Stimulated activated CD4-positive, alpha-beta T cell treated with anti-CD3 and anti-CD28 coated beads, Interleukin-4, amount 100 ng/mL, for 1 hour (primary cell): Measurements from ENCODE around the gene FKBP1B.
"Not testable (repeated sequence)": the region's sequence is repeated elsewhere in the genome, so short reads cannot be mapped to it uniquely, and the experiment has no call there.

ENCODE experiments used
- DNase-seq: peaks from one replicate; pipeline ENCODE4 v3.0.0-alpha.2; 2020

Gene FKBP1B

DNA sequence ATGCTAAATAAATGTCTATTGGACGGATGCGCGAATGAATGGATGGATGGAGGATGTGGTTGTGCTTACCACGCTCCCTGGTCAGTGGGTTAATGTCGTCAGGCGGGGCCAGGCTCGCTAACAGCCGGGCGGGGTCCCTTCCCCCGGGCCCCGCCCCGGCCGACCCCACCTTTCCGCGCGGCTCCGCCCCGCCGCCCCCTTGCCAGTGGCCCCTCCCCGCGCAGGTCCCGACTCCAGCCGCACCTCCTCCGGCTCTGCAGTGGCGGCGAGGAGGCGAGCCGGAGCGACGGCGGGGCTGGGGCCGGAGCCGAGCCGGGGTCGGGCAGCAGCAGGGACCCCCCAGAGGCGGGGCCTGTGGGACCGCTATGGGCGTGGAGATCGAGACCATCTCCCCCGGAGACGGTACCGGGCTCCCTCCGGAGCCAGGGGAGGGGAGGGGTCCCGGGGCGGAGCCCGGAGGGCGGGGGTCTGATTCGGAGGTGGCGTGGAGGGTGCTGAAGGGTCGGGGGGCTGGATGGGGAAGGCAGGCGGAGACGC is at the start of gene FKBP1B:
TSS of gene FKBP1B (plus strand) at position 257 of the 537 bp plus-strand sequence. CDS start at position 366, 109 bp downstream.
- peak; percentile 52 for DNase-seq

DNA sequence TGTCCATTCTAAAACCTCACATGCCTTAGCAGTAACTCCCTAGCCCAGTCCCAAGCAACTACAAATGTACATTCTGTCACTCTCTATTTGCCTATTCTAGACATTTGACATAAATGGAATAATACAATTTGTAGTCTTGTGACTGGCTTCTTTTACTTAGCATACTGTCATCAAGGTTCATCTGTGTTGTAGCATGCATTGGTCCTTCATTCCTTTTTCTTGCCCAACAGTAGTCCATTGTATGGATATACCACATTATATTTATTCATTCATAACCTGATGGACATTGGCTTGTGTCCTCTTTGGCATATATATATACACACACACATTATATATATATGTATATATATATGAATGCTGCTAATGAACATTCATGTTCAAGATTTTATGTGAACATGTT is 41.8 kb upstream of the FKBP1B start:
- DNase-seq, result no peak

DNA sequence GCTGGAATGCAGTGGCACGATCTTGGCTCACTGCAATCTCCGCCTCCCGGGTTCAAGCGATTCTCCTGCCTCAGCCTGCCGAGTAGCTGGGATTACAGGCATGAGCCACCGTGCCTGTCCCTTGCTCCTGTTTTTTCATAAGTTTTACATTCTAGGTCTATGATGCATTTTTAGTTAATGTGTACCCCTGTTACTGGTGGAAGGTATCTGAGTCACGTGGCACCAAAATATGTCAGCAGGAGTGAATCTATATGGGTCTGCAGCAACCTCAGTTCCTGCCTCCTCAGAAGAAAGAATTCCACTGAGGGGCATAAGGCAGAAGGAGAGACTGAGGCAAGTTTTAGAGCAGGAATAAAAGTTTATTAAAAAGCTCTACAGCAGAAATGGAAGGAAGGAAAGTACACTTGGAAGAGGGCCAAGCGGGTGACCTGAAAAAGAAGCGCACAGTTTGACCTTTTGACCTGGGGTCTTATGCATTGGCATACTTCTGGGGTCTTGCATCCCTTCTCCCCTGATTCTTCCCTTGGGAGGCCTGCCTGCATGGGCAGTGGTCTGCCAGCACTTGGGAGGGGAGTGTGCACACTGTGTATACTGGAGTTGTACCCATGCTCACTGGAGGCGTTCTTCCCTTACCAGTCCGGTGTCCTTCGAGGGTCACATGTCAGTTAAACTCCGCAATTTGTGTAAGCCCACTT is 40.7 kb upstream of the FKBP1B start:
- DNase-seq, result no peak

DNA sequence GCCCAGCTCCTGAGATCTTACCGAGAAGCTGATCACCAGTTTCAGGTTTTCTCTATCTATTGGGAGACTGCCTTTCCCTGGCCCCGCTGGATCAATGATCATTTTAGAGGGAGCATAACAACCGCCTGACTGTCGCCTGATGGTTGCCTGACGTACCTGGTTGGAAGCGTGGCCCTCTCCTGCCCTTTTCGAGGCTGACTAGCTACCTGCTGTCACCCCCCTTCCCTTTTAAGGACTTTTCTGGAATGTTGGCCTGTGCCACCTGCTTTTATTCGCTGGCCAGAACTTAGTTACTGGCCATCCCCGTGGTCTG is 40.2 kb upstream of the FKBP1B start:
- no peak for DNase-seq

DNA sequence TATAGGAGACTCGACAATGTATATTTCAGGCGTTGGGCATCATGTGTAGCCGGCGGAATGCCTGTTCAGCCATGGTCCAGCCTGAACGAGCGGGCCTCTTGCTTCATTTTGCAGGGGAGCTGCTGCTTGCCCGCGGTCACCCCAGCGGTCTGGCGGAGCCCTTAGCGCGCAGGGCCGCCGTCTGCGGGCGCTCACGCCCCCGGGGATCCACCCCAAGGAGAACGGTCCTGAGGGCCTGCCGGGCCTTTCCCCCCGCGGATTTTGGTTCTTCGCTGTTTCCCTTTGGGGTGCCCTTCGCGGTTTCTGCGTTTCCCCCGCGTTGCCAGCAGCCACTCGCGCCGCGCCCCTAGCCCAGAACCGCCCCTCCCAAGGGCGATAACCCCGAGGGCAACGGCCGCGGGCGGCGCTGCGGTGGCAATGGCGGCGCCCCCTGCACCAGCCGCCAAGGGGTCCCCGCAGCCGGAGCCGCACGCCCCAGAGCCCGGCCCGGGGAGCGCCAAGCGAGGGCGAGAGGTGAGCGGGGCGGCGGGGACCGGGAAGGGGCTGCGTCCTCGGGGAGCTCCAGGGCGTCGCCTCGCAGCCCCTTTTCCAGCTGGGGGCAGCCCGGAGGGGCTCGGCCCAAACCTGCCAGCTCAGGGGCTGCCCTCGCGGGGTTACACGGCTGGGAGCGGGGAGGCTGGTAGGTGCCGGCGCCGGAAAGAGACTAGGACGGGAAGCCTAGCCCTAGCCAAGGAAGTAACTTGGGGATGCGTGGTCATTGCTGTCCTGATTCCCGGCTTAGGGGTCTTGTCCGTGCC is 39.7 kb upstream of the FKBP1B start, which contains the start of gene MFSD2B:
TSS of gene MFSD2B (plus strand) at position 406 of the 797 bp plus-strand sequence. CDS start at position 418, 12 bp downstream.
- no peak for DNase-seq

DNA sequence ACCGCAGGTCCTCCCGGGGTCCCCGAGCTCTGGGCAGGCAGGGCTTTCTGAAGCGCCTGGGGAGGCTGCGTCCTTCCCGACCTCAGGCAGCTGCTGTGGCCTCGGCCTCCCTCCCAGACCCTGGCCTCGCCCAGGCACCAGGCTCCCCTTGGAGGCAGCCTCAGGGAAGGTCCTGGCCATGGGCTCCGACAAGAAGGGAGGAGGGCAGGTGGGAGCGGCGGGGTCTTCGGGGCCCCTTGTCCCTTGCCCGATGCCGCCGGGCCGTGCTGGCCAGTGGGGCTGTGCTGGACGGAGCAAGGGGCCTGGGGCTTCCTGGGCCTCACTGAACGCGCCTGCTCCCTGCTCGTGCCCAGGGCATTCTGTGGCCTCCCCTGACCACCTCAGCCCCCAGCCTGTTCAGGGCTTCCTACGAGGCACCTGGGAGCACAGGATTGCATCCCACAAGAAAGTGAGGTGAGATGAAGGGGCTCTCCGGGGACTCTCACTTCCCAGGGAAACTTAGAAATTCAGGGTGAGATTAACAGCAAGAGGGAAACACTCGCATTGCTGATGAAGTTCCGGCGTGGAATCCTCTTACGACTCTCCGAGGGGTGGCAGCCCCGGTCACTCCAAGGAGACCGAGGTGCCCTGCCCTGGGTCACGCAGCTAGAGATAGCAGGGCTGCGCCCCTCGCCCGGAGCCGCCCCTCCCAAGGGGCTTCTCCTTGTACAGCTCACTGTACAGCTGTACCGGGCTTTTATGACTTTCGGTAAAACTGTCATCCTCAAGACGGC is 38.9 kb upstream of the FKBP1B start:
- no peak for DNase-seq

DNA sequence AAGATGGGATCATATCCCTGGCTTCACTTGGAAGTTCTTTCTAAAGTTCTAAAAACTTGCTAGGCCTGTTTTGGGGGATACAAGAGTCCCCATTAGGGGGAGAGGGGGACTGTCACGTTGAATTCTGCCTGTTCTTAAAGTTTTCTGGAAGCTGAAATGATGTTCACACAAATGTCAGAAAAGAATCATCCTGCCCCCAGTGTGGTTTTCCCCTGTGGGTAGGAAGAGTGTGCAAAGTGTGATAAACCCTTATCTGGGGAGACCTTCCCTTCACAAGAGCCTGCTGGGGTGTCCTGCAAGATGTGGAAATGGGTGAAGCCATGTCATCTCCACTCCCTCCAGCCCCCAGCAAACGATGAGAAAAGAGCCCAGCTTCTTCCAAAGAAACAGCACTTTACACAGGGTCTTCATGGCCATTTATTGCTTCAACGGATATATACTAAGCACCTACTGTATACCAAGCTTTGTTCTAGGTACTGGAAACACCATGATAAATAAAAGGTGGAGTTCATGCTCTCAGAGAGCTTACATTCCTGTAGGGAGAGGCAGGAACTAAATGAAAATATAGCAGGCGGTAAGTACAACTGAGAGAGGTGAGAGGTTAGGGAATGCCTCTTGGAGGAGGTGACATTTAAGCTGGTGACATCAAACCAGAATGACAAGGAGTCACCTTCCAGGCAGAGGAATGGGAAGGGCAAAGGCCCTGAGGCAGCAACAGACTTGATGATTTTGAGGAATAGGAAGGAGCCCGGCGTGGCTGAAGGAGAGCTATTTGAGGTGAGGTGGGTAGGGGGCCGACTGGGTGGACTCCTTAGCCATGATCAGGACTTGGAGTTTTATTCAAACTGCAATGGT is 38.1 kb upstream of the FKBP1B start:
- no peak for DNase-seq

DNA sequence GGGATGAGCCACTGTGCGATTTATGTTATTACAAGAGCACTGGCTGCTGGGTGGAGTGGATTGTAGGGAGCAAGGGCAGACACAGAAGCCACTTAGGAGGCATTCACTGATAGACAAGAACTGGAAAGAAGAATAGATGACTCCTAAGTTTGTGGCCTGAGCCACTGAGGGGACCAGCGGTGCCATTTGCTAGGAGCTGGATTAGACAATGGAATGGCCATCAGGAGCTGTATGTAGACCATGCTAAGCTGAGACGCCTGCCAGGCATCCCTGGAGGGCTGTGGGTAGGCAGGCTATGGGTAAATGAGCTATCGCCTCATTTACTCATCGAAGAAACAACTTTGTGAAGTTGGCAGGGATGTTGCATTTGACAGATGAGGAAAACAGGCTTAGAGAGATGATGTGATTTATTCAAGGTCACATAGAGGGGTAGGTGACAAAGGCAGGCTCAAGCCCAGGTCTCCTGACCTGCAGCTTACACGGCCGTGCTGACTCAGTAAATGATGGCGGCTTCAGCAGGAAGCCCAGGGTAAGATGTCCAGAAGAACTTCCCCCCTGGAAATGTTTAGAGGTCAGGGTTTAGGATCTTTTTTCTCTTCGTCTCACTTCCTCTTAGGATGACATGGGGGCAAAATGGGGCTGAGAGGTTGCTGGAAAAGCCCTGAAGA is 36.9 kb upstream of the FKBP1B start:
- no peak for DNase-seq

DNA sequence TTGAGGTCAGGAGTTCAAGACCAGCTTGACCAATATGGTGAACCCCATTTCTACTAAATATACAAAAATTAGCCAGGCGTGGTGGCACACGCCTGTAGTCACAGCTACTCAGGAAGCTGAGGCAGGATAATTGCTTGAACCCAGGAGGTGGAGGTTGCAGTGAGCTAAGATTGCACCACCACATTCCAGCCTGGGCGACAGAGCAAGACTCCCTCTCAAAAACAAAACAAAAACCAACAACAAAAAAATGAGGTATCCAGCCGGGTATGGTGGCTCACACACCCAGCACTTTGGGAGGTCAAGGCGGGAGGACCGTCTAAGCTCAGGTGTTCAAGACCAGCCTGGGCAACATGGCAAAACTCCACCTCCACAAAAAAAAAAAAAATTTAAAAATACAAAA is 34.6 kb upstream of the FKBP1B start:
- not testable (repeated sequence) for DNase-seq

DNA sequence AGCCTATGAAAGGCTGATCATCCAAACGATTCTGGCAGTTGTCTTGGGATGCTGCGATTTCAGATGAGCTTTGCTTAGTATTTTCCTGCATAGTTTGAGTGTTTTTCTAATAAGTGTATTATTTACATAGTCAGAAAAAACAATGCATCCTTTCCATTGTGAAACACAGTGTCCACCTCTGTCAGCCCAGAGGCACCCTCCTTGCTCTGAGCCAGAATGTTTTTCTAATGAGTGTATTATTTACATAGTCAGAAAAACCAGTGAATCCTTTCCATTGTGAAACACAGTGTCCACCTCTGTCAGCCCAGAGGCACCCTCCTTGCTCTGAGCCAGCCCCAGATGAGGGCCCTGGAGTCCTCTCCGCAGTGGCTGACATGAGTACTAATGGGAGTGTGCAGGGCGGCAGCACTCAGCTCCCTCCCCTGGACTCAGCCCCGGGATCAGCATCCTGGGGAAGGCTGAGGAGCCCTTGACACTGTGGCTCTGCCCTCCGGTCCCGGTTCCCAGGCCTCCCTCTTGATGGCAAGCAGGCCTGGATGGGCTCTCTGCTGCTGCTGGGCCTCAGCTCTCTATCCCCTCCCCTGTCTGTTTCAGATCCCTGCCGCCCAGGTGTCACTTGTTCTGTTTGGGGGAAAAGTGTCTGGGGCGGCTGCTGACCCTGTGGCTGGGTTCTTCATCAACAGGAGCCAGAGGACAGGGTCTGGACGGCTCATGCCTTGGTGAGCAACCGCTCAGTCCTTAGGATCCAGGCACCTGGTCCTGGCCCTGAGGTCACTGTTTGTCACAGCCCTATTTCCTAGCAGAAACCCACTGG is 33.8 kb upstream of the FKBP1B start:
- no peak for DNase-seq

DNA sequence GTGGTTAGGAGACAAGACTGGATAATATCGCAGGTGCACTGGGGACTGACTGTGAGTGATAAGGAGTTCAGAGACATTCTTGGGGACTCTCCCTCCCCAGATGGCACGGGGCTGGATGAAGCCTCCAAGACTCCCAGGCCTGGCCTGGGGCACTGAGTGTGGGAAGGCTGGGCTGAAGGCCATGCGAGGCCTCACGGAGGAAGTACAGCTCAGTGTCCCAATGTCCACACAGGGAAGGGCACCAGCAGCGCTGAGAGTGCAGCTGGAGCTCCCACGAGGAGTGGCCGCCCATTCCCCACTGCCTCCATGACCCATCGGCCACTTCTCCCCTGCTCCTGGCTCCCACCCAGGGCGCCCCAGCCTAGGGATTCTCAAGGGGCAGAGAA is 33.2 kb upstream of the FKBP1B start:
- DNase-seq, result no peak

DNA sequence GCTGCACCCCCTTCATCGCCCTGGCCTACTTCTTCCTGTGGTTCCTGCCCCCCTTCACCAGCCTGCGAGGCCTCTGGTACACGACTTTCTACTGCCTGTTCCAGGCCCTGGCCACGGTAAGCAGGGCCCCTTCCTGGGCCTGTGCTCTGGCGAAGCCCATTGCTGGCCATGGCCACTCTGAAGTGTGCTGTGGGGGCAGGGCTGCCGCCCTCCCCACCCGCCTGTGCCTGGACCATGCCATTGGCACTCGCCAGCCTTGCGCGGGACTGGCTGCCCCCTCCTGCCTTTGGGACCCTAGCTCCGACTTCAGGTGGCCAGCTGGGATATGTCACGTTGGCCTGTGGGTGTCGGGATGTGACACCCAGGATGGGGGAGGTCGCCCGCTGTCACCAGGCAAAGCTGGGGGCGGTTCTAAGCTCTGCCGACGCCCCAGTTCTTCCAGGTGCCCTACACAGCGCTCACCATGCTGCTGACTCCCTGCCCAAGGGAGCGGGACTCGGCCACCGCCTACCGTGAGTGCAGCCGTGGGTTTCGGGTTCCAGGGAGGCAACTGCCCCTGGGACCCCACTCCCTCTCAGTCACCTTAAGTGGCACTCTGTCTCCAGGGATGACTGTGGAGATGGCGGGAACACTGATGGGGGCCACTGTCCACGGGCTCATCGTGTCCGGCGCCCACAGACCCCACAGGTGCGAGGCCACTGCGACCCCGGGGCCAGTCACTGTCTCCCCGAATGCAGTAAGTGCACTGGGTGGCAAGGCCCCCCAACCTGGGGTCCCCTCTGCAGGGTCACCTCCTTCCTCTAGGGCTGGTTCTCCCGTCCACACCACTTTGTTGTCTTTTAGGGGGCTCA is 32.5 kb upstream of the FKBP1B start:
- no peak for DNase-seq

DNA sequence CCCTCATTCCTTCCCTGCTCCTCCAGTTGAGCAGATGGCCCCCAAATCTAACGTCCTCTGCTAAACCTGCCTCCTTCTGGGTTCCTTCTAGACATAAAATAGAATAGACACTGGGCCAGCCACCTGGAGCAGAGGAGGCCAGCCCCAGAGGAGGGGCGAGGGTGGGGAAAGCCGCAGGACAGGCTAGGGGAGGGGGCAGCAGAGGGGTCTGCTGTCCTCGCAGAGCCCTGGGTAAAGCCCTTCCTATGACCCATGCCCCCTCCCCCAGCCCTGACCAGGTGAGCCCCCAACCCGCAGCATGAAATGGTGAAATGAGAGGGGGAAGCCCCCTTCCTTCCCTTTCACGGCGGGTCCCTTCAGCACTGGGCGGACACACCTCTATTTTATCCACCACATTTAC is 31.8 kb upstream of the FKBP1B start:
- DNase-seq, result no peak

DNA sequence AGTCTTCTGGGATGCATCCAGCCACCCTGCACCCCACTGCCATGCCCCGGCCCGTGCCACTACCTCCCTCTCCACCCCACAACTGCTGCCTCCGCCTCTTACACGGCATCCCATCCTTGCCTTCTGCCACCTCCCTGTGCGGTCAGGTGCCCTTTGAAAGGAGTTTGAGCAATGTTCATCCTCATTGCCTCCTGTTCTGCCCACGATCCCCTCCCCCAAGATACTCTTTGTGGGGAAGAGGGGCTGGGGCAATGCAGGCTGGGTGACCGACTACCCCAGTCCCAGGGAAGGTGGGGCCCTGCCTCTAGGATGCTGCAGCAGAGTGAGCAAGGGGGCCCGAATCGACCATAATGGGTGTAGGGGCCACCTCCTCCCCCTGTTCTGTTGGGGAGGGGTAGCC is 31.3 kb upstream of the FKBP1B start:
- no peak for DNase-seq

DNA sequence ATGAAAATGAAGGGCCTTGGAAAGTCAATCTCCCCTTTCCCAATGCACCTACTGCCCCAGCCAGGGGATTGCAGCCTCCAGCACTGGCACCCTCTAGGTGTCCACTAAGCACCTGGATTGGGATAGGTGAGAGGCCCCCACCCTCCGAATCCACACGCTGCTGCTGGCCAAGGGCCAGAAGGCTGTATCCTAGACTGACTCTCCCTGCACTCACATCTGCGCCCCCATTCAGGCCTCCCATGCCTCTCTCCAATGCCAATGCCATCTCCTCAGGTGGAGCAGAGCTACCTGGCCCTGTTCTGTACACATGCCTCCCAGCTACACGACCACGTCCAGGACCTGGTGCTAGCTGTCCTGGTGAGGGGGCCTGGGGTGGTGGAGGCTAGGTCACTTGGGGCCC is 29.8 kb upstream of the FKBP1B start:
- no peak for DNase-seq

DNA sequence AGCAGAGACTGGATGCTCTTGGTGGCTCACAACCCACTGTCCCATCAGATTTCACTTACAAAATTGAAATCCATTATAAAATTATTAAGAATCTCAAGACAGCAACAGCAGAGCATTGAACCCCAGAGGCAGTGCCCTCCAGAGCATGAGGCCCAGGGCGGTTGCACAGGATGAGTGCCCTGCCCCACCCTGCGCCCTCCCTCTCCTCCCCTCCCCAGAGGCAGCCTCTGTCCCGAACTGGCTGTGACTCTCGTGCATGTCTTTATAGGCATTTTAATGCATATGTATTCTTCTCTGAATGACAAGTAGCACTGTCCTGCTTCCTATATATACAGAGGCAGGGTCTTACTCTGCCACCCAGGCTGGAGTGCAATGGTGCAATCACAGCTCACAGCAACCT is 29.3 kb upstream of the FKBP1B start:
- DNase-seq, result no peak

DNA sequence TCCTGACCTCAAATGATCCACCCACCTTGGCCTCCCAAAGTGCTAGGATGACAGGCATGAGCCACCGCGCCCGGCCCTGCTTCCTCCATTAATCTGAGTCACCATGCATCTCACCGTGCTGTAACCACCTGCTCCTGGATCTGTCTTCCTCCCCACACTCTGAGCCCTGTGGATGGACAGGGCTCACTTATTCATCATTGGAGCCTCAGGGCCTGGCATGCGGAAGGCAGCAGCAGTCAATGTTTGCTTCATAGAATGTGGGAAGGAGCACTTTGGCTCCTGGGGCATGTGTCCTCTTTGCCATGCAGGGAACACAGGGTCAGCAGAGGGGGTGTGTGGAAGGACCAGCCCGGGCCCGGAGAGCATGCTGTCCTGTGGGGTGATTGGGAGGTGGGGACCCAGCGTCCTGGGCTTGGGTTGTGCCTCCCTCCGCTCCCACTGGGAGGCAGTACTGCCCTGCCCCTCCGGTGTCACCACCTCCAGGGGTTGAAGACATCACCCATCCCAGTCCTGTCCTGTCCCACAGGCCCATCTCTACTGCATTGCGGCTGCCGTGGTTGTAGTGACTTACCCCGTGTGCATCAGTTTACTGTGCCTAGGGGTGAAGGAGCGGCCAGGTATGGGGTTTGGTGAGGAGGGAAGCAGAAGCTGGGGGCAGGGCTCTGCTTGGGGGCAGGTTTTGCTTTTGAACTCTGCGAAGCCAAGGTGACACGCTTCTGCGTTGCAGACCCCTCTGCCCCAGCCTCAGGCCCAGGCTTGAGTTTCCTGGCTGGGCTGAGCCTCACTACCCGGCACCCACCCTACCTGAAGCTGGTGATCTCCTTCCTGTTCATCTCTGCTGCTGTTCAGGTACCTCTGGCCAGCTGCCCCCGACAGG is 28.2 kb upstream of the FKBP1B start:
- DNase-seq, result peak; percentile 14

DNA sequence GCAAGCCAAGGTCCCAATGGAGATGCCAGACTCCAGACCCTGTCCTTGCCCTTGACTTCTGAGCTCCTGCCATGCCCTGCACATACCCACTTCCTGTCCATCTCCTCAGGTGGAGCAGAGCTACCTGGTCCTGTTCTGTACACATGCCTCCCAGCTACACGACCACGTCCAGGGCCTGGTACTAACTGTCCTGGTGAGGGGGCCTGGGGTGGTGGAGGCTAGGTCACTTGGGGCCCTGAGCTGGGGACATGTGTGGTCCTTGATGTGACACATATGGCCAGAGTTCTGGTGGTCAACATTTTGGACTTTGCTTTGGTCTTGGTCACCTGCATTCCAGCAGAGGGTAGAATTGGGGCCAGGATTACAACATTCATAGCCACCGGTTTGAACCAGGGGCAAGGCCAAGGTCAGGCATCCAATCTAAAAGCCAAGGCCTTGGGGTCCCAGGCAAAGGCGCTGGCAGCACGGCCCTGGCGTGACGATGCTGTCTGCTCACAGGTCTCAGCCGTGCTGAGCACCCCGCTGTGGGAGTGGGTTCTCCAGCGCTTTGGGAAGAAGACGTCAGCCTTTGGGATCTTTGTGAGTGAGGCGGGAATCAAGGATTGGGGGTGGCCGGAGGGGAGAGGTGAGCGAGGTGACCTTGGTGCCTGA is 27.1 kb upstream of the FKBP1B start:
- no peak for DNase-seq
